CD14-positive monocyte (primary cell): Measurements from ENCODE around the gene SLC2A4RG. TPM values are rescaled to one million over a fixed set of nuclear protein-coding genes. Genes with fewer than 3 reads are reported as not detected.

ENCODE experiments used
- DNase-seq, 3 donors: peaks; one replicate each; pipeline ENCODE4 v3.0.0-alpha.2; 2011 to 2022
- H2AFZ ChIP-seq: 2 replicates; pipeline ENCODE4 v1.6.0; 2012; ENCODE audit warnings: mild to moderate bottlenecking, low read depth, low read length, inconsistent platforms; ENCODE audit not compliant: insufficient read depth, poor library complexity, severe bottlenecking
- H3K27ac ChIP-seq, 2 donors: 1 replicate in 1 of 2; 2 replicates in 1 of 2; pipeline ENCODE4 v1.5.1; 2012 to 2013; ENCODE audit warnings: low read length in 2 of 2, control low read depth in 1 of 2, inconsistent platforms in 1 of 2, low read depth in 1 of 2, mild to moderate bottlenecking in 1 of 2
- H3K27me3 ChIP-seq, 2 donors: one replicate each; pipeline versions ENCODE4 v1.6.0 to v1.6.1; 2011 to 2013; ENCODE audit warnings: low read length in 2 of 2; ENCODE audit not compliant: control insufficient read depth in 2 of 2, insufficient read depth in 2 of 2
- H3K36me3 ChIP-seq, 2 donors: replicated peaks in 1 of 2; 1 replicate in 1 of 2; 2 replicates in 1 of 2; pipeline versions ENCODE4 v1.5.1 to v1.6.1; 2012 to 2013; ENCODE audit warnings: low read length in 2 of 2, control low read depth in 1 of 2, inconsistent platforms in 1 of 2, mild to moderate bottlenecking in 1 of 2; ENCODE audit not compliant: insufficient read depth in 2 of 2, control insufficient read depth in 1 of 2
- H3K4me1 ChIP-seq, 2 donors: 1 replicate in 1 of 2; 2 replicates in 1 of 2; pipeline versions ENCODE4 v1.5.1 to v1.6.1; 2012 to 2013; ENCODE audit warnings: low read length in 2 of 2, control low read depth in 1 of 2, inconsistent platforms in 1 of 2, mild to moderate bottlenecking in 1 of 2, moderate library complexity in 1 of 2; ENCODE audit not compliant: insufficient read depth in 2 of 2, control insufficient read depth in 1 of 2
- H3K4me2 ChIP-seq: replicated peaks from 2 replicates; pipeline ENCODE3; 2012; ENCODE audit warnings: low read length, moderate library complexity, mild to moderate bottlenecking; ENCODE audit not compliant: poor library complexity, severe bottlenecking; ENCODE audit errors: extremely low read depth
- H3K4me3 ChIP-seq, 3 experiments: fragments of 200-600 bp in 1 of 3; sonication (generic) in 1 of 3; replicated peaks in 1 of 3; 1 replicate in 2 of 3; 2 replicates in 1 of 3; pipeline ENCODE4 v1.5.1; 2011 to 2013; ENCODE audit warnings: low read length in 3 of 3, mild to moderate bottlenecking in 3 of 3, control low read depth in 2 of 3, low read depth in 2 of 3, inconsistent platforms in 1 of 3, moderate library complexity in 1 of 3
- H3K79me2 ChIP-seq: 2 replicates; pipeline ENCODE4 v1.6.0; 2012; ENCODE audit warnings: mild to moderate bottlenecking, control low read depth, inconsistent platforms, low read length, moderate library complexity; ENCODE audit not compliant: insufficient read depth
- H3K9ac ChIP-seq: 2 replicates; pipeline ENCODE4 v1.6.0; 2017; ENCODE audit warnings: low read length, mild to moderate bottlenecking; ENCODE audit not compliant: insufficient read depth, poor library complexity, severe bottlenecking
- H3K9me3 ChIP-seq, 2 donors: replicated peaks in 1 of 2; 1 replicate in 1 of 2; 2 replicates in 1 of 2; pipeline versions ENCODE4 v1.5.1 to v1.6.1; 2012 to 2013; ENCODE audit warnings: low read length in 2 of 2, control low read depth in 1 of 2; ENCODE audit not compliant: control insufficient read depth in 1 of 2, insufficient read depth in 1 of 2
- H4K20me1 ChIP-seq: 2 replicates; pipeline ENCODE4 v1.6.0; 2012; ENCODE audit warnings: mild to moderate bottlenecking, low read length, control low read depth, moderate library complexity; ENCODE audit not compliant: insufficient read depth
- H3K27ac Mint-ChIP-seq, 7 donors: one replicate each; pipeline ENCODE4 v1.8.0; 2020; ENCODE audit warnings: mild to moderate bottlenecking in 7 of 7, mixed read lengths in 7 of 7, moderate library complexity in 6 of 7, inconsistent platforms in 2 of 7
- H3K27me3 Mint-ChIP-seq, 3 donors: one replicate each; pipeline ENCODE4 v1.8.0; 2021 to 2022; ENCODE audit warnings: low read depth in 3 of 3, mild to moderate bottlenecking in 3 of 3, mixed read lengths in 3 of 3, moderate library complexity in 3 of 3, inconsistent platforms in 1 of 3
- H3K36me3 Mint-ChIP-seq, 2 donors: one replicate each; pipeline ENCODE4 v1.8.0; 2020; ENCODE audit warnings: mixed read lengths in 2 of 2, inconsistent platforms in 1 of 2, mild to moderate bottlenecking in 1 of 2
- H3K4me1 Mint-ChIP-seq: one replicate; pipeline ENCODE4 v1.8.0; 2020; ENCODE audit warnings: mild to moderate bottlenecking, mixed read lengths
- H3K4me3 Mint-ChIP-seq, 2 donors: one replicate each; pipeline ENCODE4 v1.8.0; 2020; ENCODE audit warnings: mild to moderate bottlenecking in 2 of 2, mixed read lengths in 2 of 2, moderate library complexity in 1 of 2
- H3K9me3 Mint-ChIP-seq, 7 donors: one replicate each; pipeline ENCODE4 v1.8.0; 2020 to 2022; ENCODE audit warnings: mixed read lengths in 7 of 7, mild to moderate bottlenecking in 6 of 7, moderate library complexity in 6 of 7, inconsistent platforms in 2 of 7
- CTCF ChIP-seq: fragments of 200-600 bp; IDR thresholded peaks from one replicate; pipeline ENCODE4 v1.8.0; 2022; ENCODE audit warnings: antibody characterized with exemption, mild to moderate bottlenecking
- WGBS: methylation state at CpG from one replicate; pipeline ENCODE4 v1.1.5; 2013; ENCODE audit warnings: missing lambda C conversion rate; ENCODE audit not compliant: insufficient coverage; 5-methylcytosine and 5-hydroxymethylcytosine counted together
- intact Hi-C, 2 donors: fragments of 100-400 bp; cut with micrococcal nuclease; formaldehyde crosslinking; loops; one replicate each; pipeline versions ENCODE4 v1.15.0 to v1.15.1; 2023
- polyA plus RNA-seq, 3 donors: library from polyadenylated mRNA; depleted of rRNA in 1 of 3; unstranded in 2 of 3; stranded (reverse) in 1 of 3; fragments of 300-500 nt in 2 of 3; fragments of >200 nt in 1 of 3; fragmentation: Illumina TruSeq in 2 of 3; gene quantifications; 1 replicate in 2 of 3; 2 replicates in 1 of 3; pipeline ENCODE4 v1.2.3, GENCODE V29; 2012 to 2021

The SLC2A4RG gene
- polyA plus RNA-seq, 3 donors: 0.46 to 21.0 (median 1.5) TPM

DNA sequence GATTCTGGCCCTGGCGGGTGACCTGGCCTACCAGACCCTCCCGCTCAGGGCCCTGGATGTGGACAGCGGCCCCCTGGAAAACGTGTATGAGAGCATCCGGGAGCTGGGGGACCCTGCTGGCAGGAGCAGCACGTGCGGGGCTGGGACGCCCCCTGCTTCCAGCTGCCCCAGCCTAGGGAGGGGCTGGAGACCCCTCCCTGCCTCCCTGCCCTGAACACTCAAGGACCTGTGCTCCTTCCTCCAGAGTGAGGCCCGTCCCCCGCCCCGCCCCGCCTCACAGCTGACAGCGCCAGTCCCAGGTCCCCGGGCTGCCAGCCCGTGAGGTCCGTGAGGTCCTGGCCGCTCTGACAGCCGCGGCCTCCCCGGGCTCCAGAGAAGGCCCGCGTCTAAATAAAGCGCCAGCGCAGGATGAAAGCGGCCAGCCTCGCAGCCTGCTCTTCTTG, 868 bp upstream of the SLC2A4RG start:
- WGBS: 12% methylated on average over 25 of the region's 26 CpGs
- Mint-ChIP-seq H3K27ac (no peak overlapping the region), H3K9me3 (peaks cover 0 to 4% (median 0%) of the 10 kb centered on the region in 7 donors), H3K36me3 (peaks cover 6 to 27% of the 10 kb centered on the region in 2 donors), H3K4me3 (peak overlapping the region; percentile 37 to 62), H3K4me1 (peaks cover 21% of the 10 kb centered on the region), H3K27me3 (peaks cover 17 to 37% (median 25%) of the 10 kb centered on the region in 3 donors)
- Histone ChIP-seq H3K4me3 (peak overlapping the region in 2 of 3 experiments; percentile 26 to 75), H3K27ac (no peak overlapping the region), H3K4me2 (peak overlapping the region; percentile 91), H3K27me3 (peaks cover 8 to 26% of the 10 kb centered on the region in 2 donors), H2AFZ (no peak overlapping the region), H4K20me1 (peaks cover 56% of the 10 kb centered on the region), H3K9me3 (no peaks in the 10 kb centered on the region), H3K79me2 (peaks cover 7% of the 10 kb centered on the region), H3K4me1 (peaks cover 35 to 47% of the 10 kb centered on the region in 2 donors), H3K36me3 (peaks cover 22 to 33% of the 10 kb centered on the region in 2 donors), H3K9ac (peak overlapping the region; percentile 49)
- no peak for TF ChIP-seq CTCF
- DNase-seq: peak; percentile 14 to 40 (median 32)
- intact Hi-C loops: loop anchor here (5.0 kb wide), 2 partner anchors 96 to 166 kb away; partner anchors contain the start of gene HELZ2 (in 1 of the 2)

GRCh38 chr20:63740070-63740626, 572 bp downstream of the SLC2A4RG start:
- peaks cover 8 to 26% of the 10 kb centered on the region in 2 donors for H3K27me3 ChIP-seq
- H3K27ac ChIP-seq: peak overlapping the region; percentile 26 to 36
- H3K36me3 Mint-ChIP-seq: peaks cover 8 to 15% of the 10 kb centered on the region in 2 donors
- peaks cover 8 to 21% of the 10 kb centered on the region in 2 donors for H3K36me3 ChIP-seq
- no peak for TF ChIP-seq CTCF
- peaks cover 35 to 47% of the 10 kb centered on the region in 2 donors for H3K4me1 ChIP-seq
- H3K79me2 ChIP-seq: peaks cover 7% of the 10 kb centered on the region
- peaks cover 0 to 4% (median 0%) of the 10 kb centered on the region in 7 donors for H3K9me3 Mint-ChIP-seq
- DNase-seq: peak in 1 of 3 donors; percentile 13
- peaks cover 21% of the 10 kb centered on the region for H3K4me1 Mint-ChIP-seq
- intact Hi-C loops: loop anchor here in 1 of 2 donors (2.0 to 5.0 kb wide), 3 partner anchors 31 to 122 kb away; partner anchors contain the start of genes ABHD16B, RTEL1 and ZGPAT
- H3K4me2 ChIP-seq: peak overlapping the region; percentile 93
- H3K27ac Mint-ChIP-seq: no peak overlapping the region
- peaks cover 41% of the 10 kb centered on the region for H4K20me1 ChIP-seq
- H3K9ac ChIP-seq: peak overlapping the region; percentile 61
- WGBS: under 1% methylated on average over 78 of the region's 80 CpGs
- H3K4me3 Mint-ChIP-seq: peak overlapping the region; percentile 62 to 71
- H2AFZ ChIP-seq: peak overlapping the region; percentile 78
- peaks cover 17 to 37% (median 25%) of the 10 kb centered on the region in 3 donors for H3K27me3 Mint-ChIP-seq
- H3K9me3 ChIP-seq: no peaks in the 10 kb centered on the region
- peak overlapping the region; percentile 58 to 83 (median 59) for H3K4me3 ChIP-seq
